Renal cortical epithelial cell (primary cell): ENCODE results near the gene GABBR1. TPM values are rescaled to one million over a fixed set of nuclear protein-coding genes. Genes with fewer than 3 reads are reported as not detected.

Source experiments
- DNase-seq: peaks from one replicate; pipeline ENCODE4 v3.0.0-alpha.2; 2011; ENCODE audit warnings: low read depth
- total RNA-seq: library from RNA; depleted of rRNA; stranded (reverse); fragments of >200 nt; gene quantifications from 2 replicates; pipeline ENCODE4 v1.2.3, GENCODE V29; 2014

Gene GABBR1
- total RNA-seq, 1 donor from 2014 or later = 10.2 TPM

- DNase-seq = peak; percentile 72
These were observed 20.6 kb upstream of the GABBR1 start for GRCh38 chr6:29653452-29654038.

DNA sequence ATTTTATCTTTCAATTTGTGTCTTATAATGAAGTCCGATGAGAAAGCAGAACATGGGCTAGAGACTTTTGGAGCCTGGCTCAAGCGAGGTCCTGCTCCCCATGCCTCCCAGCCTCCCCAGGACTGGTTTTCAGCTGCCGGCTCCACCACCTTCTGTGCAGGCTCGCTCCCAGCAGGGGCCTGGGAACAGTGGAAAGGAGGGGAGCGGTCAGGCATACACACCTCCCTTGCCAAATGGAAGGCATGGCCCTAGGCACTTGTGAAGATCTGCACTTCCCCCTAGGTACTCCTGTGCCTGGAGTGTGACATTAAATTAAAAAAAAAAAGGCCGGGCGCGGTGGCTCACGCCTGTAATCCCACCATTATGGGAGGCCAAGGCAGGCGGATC lies 19.2 kb upstream of the GABBR1 start:
- no peak for DNase-seq

DNA sequence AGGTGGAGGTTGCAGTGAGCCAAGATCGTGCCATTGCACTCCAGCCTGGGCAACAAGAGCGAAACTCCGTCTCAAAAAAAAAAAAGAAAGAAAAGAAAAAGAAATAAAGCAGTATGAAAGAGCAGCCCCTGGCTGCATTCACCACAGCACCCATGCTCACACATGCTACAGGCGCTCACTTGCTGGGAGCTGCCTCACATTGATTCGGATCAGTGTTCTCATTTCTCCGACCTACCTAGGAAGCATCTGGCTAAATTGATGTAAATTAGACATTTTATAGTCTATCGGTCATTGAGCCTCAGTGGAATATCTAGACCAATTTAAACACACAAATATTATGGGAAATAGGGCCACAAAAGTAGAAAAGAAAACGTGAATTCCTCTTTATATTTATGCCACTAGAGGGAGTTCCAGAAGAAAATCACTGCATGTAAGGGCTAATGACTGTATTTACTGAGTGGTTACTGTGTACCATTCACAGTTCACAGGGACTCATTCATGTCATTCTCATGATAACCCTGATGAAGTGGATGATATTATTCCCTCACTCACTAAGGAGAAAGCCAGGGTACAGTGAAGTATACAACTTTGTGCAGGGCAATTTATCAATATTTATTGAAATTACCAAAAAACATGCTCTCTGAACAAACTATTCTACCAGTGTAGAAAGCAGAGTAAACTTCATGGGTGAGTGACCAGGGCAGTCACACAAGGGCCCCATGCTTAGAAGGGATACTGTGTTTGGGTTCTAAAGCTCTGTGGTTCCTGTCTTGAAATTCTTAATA lies 18.6 kb upstream of the GABBR1 start:
- peak; percentile 47 for DNase-seq

DNA sequence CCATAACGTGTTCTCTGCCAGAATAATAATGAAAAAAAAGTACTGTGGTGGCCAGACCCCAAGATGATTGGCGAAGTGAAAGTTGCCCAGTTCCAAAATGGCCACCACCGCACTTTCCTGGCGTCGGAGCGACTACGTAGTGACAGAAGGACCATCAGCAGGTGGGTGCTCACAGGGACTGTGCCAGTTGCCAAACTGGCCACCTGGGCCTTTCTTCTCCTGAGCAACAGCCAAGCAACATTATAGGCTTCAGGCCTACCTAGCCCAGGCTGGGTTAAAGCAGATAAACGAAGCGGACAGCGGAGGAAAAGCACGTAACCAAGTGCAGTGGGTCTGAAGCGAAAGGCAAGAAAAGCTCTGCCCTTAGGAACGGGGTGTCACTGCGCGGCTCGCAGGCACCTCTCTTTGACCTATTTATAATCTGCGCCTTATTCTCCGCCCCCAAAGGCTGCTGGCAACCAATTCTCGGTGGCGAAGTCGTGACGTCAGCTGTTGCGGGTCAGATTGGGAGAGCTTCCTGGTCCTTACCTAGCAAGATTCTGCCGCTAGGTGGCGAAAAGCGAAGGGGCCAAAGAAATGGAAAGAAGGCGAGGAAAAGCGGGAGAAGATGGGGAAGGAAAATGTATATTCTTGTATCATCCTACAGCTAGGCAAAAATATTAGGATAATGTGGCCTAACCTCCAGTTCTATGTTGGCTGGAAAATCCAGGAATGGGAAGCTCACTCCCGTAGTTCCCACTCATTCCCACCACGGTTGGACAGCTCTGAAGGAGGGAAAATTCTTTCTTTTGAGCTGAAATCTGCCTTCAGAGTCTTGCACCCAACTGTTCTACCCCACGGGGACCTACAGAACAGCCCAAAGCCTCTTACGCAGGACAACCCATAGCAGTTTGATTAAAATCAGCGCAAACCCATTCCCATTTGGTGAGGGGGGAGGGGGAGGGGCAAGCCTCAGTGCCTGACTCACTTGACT lies 17.0 kb upstream of the GABBR1 start:
- peak; percentile 90 for DNase-seq

GRCh38 chr6:29647927-29648642 lies 15.1 kb upstream of the GABBR1 start:
- DNase-seq = peak; percentile 66

DNA sequence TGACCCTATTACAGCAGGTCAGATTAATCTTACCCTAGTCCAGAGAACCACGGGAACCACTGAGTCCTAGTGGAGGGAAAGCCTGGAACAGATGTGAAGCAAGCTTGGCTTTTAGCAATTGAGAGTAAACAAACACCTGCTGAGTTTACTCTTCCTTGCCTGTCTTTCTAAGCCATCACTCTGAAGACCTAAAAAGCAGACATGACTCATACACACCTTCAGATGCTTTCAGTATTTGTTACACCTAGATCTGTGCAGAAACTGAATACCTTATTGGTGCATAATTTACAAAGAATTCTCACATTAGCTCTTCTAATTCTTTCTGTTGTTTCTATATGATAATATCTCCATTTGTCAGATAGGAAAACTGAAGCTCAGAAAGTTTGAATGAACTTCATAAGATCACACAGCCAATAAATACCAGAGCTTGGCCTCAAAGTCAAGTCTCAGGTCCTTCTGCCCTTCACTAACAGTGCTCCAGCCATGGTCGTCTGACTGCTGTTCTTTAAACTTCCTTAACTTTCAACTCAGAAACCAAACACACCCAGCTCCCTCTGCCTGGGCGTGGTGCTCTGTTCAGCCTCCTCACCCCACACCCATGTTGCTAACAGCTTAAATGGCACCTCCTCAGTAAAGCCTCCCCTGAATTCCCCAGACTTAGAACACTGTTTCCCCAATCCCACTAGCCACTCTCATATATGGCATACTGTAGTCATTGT lies 8.6 kb upstream of the GABBR1 start:
- no peak for DNase-seq

GRCh38 chr6:29637247-29637646 lies 4.3 kb upstream of the GABBR1 start:
- no peak for DNase-seq

DNA sequence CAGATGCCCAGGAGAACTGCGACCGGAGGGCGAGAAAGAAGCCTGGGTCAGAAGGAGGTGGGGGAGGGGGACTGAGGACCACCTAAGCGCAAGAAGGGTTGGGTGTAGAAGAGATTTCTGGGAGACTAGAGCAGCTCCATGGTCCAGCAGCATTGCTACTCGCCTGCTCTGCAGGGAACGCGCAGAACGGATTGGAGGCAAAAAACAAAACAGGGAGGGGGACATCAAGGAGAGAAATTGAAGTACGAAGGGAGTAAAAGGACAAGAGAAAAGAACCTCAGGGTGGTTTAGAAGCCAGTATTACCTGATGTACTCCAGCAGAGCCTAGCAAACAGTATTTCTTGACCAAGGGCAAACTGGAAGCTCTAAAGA lies 537 bp upstream of the GABBR1 start:
- no peak for DNase-seq

- peak; percentile 11 for DNase-seq
These were observed 887 bp downstream of the GABBR1 start for GRCh38 chr6:29631860-29632731.

- DNase-seq = no peak
These were observed 1.7 kb downstream of the GABBR1 start for GRCh38 chr6:29631209-29631810.

GRCh38 chr6:29630315-29630714 lies 2.7 kb downstream of the GABBR1 start:
- DNase-seq = no peak

DNA sequence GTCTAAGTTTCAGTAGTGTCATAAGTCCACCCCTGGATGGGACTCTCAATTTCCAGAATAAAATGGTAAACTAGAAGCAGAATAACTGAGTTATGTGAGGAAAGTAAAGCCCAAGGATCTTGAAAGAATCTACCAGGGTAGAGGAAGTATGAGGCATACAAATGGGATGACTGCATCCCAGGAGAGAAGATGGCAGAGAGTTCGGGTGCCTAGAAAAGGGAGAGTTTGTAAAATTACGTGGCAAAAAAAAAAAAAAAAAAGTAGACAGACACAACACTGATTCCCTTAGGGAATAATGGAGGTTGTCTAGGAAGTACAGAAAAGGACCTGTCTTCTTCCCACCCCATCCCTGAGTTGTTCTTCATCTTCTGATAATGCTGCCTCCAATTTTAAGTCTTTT lies 3.4 kb downstream of the GABBR1 start:
- DNase-seq = no peak

- DNase-seq = peak; percentile 61
These were observed 4.3 kb downstream of the GABBR1 start for GRCh38 chr6:29628419-29629281.

DNA sequence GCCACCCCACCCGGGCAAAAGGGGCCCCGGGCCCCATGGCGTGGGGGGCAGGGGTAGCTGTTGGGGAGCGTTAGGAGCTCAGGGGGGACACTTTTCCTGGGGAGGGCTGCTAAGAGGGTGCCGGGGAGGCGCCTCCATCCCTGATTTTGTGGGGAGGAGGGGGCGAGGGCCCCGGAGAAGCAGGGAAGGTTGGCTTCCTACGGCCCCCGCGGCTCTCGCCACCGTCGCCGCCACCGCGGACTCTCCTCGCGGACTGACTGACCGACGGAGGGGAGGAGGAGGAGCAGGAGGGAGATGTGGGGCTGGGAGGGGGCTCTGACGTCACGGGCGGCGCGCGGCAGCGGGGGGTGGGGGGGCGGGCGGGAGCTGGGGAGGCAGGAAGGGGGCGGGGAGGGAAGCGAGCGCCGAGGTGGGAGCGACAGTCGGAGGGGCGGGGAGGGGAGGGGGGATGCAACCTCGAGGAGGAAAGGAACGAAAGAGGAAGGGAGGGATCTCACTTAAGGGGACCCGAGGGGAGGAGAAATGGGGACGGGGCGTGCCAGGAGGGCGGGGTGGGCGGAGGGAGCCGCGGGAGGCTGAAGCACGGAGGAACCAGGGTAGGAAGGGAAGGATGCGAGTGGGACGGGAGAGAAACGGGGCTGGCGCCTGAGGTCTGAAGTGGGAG lies 5.1 kb downstream of the GABBR1 start:
- DNase-seq = peak; percentile 28

DNA sequence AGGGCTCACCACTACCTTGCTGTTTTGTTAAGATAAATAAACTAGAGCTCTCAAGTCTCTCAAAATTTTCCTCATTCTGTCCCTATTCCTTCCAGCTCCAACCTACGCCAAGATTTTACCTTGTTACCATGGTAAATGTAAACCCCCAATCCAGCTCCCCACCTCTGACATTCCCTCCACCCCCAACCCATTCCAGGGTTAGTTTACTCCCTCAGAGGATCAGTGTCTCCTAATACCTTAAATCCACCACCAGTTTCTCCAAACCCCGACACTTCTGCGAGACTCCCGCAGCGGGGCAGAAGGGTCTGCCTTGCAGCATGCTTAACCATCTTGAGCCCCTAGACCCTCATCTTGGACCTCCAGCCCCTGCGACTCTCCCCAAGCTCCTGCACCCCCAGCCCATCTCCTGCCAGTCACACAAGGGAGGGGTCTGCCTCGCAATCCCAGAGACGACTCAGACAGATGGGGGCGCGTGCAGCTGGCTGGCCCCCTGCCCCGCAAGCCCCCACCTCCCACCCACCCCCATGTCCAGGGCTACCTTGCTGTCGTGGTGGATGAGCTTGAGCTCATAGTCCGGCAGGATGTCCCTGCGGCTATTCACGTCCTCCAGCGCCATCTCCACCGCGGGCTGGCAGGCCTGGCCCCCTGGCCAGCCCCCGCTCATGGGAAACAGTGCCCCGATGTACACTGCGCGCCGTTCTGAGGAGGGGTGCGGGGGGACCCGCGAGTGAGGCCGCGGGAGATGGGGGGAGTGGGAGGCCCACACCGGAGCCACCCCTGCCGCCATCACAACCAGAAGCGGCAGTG lies 5.8 kb downstream of the GABBR1 start:
- no peak for DNase-seq

GRCh38 chr6:29625337-29625930 lies 7.5 kb downstream of the GABBR1 start:
- no peak for DNase-seq

GRCh38 chr6:29624520-29624961 lies 8.4 kb downstream of the GABBR1 start:
- no peak for DNase-seq
